Glutamatergic neuron (in vitro differentiated cells): Measurements from ENCODE around the gene SPATA31C1. TPM values are rescaled to one million over a fixed set of nuclear protein-coding genes. Genes with fewer than 3 reads are reported as not detected.
A peak's percentile ranks its signal among the peaks of the same experiment; 100 is the strongest.

Experiments
- DNase-seq: peaks from one replicate; pipeline ENCODE4 v3.0.0; 2022
- H3K27ac Mint-ChIP-seq: one replicate; pipeline ENCODE4 v1.8.0; 2020; ENCODE audit warnings: mild to moderate bottlenecking, mixed read lengths, inconsistent platforms; ENCODE audit not compliant: unreplicated experiment
- H3K27me3 Mint-ChIP-seq: one replicate; pipeline ENCODE4 v1.8.0; 2020; ENCODE audit warnings: mild to moderate bottlenecking, moderate library complexity, mixed read lengths, inconsistent platforms; ENCODE audit not compliant: unreplicated experiment
- H3K36me3 Mint-ChIP-seq: one replicate; pipeline ENCODE4 v1.8.0; 2020; ENCODE audit warnings: mild to moderate bottlenecking, mixed read lengths, inconsistent platforms; ENCODE audit not compliant: unreplicated experiment
- H3K4me1 Mint-ChIP-seq: one replicate; pipeline ENCODE4 v1.8.0; 2020; ENCODE audit warnings: mild to moderate bottlenecking, low read depth, mixed read lengths, inconsistent platforms; ENCODE audit not compliant: unreplicated experiment
- H3K4me3 Mint-ChIP-seq: one replicate; pipeline ENCODE4 v1.8.0; 2020; ENCODE audit warnings: mild to moderate bottlenecking, mixed read lengths, inconsistent platforms; ENCODE audit not compliant: unreplicated experiment
- H3K9me3 Mint-ChIP-seq: one replicate; pipeline ENCODE4 v1.8.0; 2020; ENCODE audit warnings: mild to moderate bottlenecking, moderate library complexity, mixed read lengths, inconsistent platforms; ENCODE audit not compliant: unreplicated experiment
- total RNA-seq: library from RNA; stranded (reverse); fragmentation: NEBNext Ultra II Directional; extraction: Animal tissue kit (Norgen Biotek cat#: 25700); gene quantifications from one replicate; pipeline ENCODE4 v1.2.1, GENCODE V29; 2021; ENCODE audit not compliant: unreplicated experiment
- TF ChIP-seq, protein P1 (sequence below): fragments of 200-600 bp; sonication (generic); IDR thresholded peaks from one replicate; pipeline ENCODE4 v1.5.0; 2021; ENCODE audit not compliant: partially characterized antibody, unreplicated experiment

SPATA31C1 gene
- total RNA-seq, 1 donor from 2014 or later, result not detected

DNA sequence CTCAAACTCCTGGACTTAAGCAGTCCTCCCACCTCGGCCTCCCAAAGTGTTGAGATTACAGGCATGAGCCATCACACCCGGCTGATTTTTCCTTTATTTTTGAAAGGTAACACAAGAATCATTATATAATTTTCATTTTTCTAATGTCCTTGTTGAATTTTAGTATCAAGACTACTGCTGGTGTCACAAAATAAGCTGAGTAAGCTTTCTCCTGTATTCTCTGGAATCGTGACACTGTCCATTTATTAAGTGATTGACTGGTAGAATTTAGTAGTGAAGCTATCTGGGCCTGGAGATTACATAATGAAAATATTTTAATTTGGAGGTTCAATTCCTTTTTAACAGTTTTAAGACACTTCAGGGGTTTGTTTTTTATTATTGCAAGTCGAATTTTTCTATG is 47.1 kb downstream of the SPATA31C1 start:
- Mint-ChIP-seq H3K4me3 (no peak overlapping the region), H3K27ac (no peak overlapping the region), H3K27me3 (peaks cover 10% of the 10 kb centered on the region), H3K4me1 (no peaks in the 10 kb centered on the region), H3K36me3 (no peaks in the 10 kb centered on the region), H3K9me3 (peaks cover 2% of the 10 kb centered on the region)
- no peak for DNase-seq
- TF ChIP-seq, protein P1, sequence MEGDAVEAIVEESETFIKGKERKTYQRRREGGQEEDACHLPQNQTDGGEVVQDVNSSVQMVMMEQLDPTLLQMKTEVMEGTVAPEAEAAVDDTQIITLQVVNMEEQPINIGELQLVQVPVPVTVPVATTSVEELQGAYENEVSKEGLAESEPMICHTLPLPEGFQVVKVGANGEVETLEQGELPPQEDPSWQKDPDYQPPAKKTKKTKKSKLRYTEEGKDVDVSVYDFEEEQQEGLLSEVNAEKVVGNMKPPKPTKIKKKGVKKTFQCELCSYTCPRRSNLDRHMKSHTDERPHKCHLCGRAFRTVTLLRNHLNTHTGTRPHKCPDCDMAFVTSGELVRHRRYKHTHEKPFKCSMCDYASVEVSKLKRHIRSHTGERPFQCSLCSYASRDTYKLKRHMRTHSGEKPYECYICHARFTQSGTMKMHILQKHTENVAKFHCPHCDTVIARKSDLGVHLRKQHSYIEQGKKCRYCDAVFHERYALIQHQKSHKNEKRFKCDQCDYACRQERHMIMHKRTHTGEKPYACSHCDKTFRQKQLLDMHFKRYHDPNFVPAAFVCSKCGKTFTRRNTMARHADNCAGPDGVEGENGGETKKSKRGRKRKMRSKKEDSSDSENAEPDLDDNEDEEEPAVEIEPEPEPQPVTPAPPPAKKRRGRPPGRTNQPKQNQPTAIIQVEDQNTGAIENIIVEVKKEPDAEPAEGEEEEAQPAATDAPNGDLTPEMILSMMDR, result no peak

- no peak for DNase-seq
- H3K36me3 Mint-ChIP-seq, result no peaks in the 10 kb centered on the region
- H3K4me3 Mint-ChIP-seq, result no peak overlapping the region
- peaks cover 9% of the 10 kb centered on the region for H3K27me3 Mint-ChIP-seq
- H3K9me3 Mint-ChIP-seq, result peaks cover 8% of the 10 kb centered on the region
- no peaks in the 10 kb centered on the region for H3K4me1 Mint-ChIP-seq
- H3K27ac Mint-ChIP-seq, result no peak overlapping the region
- TF ChIP-seq, protein P1, result no peak
Observed at GRCh38 chr9:87968155-87968554, 50.4 kb downstream of the SPATA31C1 start.

DNA sequence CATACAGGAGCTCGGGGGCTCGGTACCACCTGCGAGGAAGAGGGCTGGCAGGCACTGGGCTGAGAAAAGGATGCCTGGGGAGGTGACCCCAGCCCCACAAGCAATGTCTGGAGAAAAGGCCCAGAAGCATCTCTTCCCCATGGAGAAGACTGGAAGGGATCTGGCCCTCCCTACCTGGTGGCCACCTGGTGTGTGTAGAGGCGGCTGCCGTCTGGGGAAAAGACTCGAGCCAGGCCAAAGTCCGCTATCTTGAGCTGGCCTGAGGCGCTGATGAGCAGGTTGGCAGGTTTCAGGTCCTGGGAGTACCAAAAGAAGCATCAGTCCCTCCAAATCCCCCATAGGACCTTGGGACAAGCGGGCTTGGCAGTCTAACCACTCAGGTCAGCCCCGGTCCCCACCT is 52.8 kb downstream of the SPATA31C1 start:
- TF ChIP-seq, protein P1, result no peak
- peaks cover 2% of the 10 kb centered on the region for H3K4me1 Mint-ChIP-seq
- no peaks in the 10 kb centered on the region for H3K36me3 Mint-ChIP-seq

DNA sequence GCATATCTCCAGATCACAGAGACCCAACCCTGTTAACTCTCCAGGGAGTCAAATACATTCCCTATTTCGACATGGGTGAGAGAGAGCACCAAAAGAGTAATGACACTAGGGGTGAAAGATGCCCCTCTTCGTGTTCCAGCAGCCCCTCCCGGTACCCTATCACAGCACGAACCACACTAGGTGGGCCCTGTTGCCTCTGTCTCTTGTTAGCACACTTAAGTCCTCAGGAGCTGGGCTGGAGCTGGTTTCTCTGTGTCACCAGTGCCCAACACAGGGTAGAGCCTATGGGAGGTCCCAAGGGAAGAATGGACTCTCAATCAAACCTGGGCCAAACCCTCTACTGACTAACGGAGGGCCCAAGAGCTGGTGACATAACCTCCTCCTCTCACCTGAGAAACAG is 55.4 kb downstream of the SPATA31C1 start:
- H3K27ac Mint-ChIP-seq, result no peak overlapping the region
- H3K9me3 Mint-ChIP-seq, result peaks cover 5% of the 10 kb centered on the region
- no peak for DNase-seq
- H3K36me3 Mint-ChIP-seq, result no peaks in the 10 kb centered on the region
- TF ChIP-seq, protein P1, result no peak
- H3K27me3 Mint-ChIP-seq, result peaks cover 8% of the 10 kb centered on the region
- H3K4me1 Mint-ChIP-seq, result peaks cover 2% of the 10 kb centered on the region
- H3K4me3 Mint-ChIP-seq, result peak overlapping the region; percentile 85

More for the DNA sequence above, 52.8 kb downstream of the SPATA31C1 start:
- peaks cover 8% of the 10 kb centered on the region for H3K9me3 Mint-ChIP-seq
- no peak overlapping the region for H3K4me3 Mint-ChIP-seq
- no peak overlapping the region for H3K27ac Mint-ChIP-seq
- no peak for DNase-seq
- peaks cover 12% of the 10 kb centered on the region for H3K27me3 Mint-ChIP-seq

Other genes with a start within 250 kb of the SPATA31C1 start
- 28.7 TPM for gene CTSL, start 191.8 kb upstream of the SPATA31C1 start, total RNA-seq
- gene SPATA31E1, start 35.1 kb upstream of the SPATA31C1 start, total RNA-seq, result 0.71 TPM
- 3.6 TPM for gene CDK20, start 56.6 kb downstream of the SPATA31C1 start, total RNA-seq
- gene SPATA31C2, start 220.5 kb downstream of the SPATA31C1 start, total RNA-seq, result not detected